Adrenal gland (tissue), 5 donors: ENCODE measurements around the gene SHISA3.

ENCODE experiments used
- POLR2A ChIP-seq, 2 donors: fragments of 450-650 bp; IDR thresholded peaks; one replicate each; pipeline ENCODE4 v1.6.1; 2017; ENCODE audit warnings: antibody characterized with exemption in 2 of 2, mild to moderate bottlenecking in 2 of 2, moderate library complexity in 1 of 2
- TF ChIP-seq, protein P1 (sequence below), 6 experiments: fragments of 450-650 bp in 4 of 6; fragments of 200-600 bp in 2 of 6; sonication (generic) in 1 of 6; IDR thresholded peaks; 1 replicate in 5 of 6; 2 replicates in 1 of 6; pipeline versions ENCODE4 v1.5.1 to v1.8.0; 2016 to 2021; ENCODE audit warnings: antibody characterized with exemption in 6 of 6, mild to moderate bottlenecking in 2 of 6, moderate library complexity in 1 of 6
- donor health status: DM: no; HTN: no; CAD: no.

DNA sequence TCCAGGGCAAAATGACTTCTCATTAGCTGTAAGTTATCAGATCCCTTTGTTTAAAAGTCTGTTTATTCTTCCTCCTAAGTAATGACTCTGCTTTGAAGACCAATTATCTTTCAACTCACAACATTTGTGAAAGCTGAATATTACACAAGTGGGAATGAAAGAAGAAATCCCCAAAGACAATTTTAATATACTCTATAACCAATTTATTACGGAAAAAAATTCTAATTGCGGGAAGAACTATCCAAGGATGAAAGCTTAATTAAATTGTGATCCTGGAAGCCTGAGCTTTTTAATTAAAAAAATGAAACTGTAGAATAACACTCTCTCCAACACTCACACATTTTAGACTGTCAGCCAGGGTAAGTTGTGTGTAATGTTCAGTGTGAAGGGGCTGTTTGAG lies 15.6 kb upstream of the SHISA3 start:
- TF ChIP-seq, protein P1, sequence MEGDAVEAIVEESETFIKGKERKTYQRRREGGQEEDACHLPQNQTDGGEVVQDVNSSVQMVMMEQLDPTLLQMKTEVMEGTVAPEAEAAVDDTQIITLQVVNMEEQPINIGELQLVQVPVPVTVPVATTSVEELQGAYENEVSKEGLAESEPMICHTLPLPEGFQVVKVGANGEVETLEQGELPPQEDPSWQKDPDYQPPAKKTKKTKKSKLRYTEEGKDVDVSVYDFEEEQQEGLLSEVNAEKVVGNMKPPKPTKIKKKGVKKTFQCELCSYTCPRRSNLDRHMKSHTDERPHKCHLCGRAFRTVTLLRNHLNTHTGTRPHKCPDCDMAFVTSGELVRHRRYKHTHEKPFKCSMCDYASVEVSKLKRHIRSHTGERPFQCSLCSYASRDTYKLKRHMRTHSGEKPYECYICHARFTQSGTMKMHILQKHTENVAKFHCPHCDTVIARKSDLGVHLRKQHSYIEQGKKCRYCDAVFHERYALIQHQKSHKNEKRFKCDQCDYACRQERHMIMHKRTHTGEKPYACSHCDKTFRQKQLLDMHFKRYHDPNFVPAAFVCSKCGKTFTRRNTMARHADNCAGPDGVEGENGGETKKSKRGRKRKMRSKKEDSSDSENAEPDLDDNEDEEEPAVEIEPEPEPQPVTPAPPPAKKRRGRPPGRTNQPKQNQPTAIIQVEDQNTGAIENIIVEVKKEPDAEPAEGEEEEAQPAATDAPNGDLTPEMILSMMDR (IDR thresholded peaks at IDR 0.05): no peak
- no peak for TF ChIP-seq POLR2A (IDR thresholded peaks at IDR 0.05)
